GM23338 (cell line): ENCODE measurements around the gene EIF3B. TPM values are rescaled to one million over a fixed set of nuclear protein-coding genes. Genes with fewer than 3 reads are reported as not detected.

ENCODE experiments used
- ATAC-seq: fragments of 200-7000 bp; cut with Tn5 transposase; 3 replicates; pipeline ENCODE4 v1.9.1; 2020
- DNase-seq: peaks from one replicate; pipeline ENCODE4 v3.0.0-alpha.2; 2015; ENCODE audit warnings: low spot score
- H2AFZ ChIP-seq: fragments of 200-600 bp; sonication (generic); 2 replicates; pipeline ENCODE4 v1.8.0; 2016; ENCODE audit warnings: antibody characterized with exemption, mild to moderate bottlenecking, moderate library complexity
- H3F3A ChIP-seq: fragments of 200-600 bp; sonication (generic); replicated peaks from 2 replicates; pipeline ENCODE4 v1.8.0; 2017; ENCODE audit warnings: antibody characterized with exemption, mixed run types, low read depth
- H3K27ac ChIP-seq: fragments of 200-600 bp; sonication (generic); 2 replicates; pipeline ENCODE4 v1.6.1; 2016; ENCODE audit warnings: low read depth
- H3K27me3 ChIP-seq: fragments of 200-600 bp; sonication (generic); 2 replicates; pipeline ENCODE4 v1.8.0; 2016; ENCODE audit warnings: mild to moderate bottlenecking, mixed run types, moderate library complexity; ENCODE audit not compliant: insufficient read depth
- H3K36me3 ChIP-seq: fragments of 200-600 bp; sonication (generic); 2 replicates; pipeline ENCODE4 v1.8.0; 2016; ENCODE audit warnings: mild to moderate bottlenecking; ENCODE audit not compliant: insufficient read depth
- H3K4me1 ChIP-seq: fragments of 200-600 bp; sonication (generic); 2 replicates; pipeline ENCODE4 v1.8.0; 2016; ENCODE audit warnings: mild to moderate bottlenecking, moderate library complexity; ENCODE audit not compliant: insufficient read depth
- H3K4me2 ChIP-seq: fragments of 200-600 bp; sonication (generic); 2 replicates; pipeline ENCODE4 v1.7.1; 2017; ENCODE audit warnings: mixed run types
- H3K4me3 ChIP-seq: fragments of 200-600 bp; sonication (generic); 2 replicates; pipeline ENCODE4 v1.6.1; 2016; ENCODE audit warnings: mixed run types
- H3K79me2 ChIP-seq: fragments of 200-600 bp; sonication (generic); replicated peaks from 2 replicates; pipeline ENCODE4 v1.8.0; 2017; ENCODE audit warnings: mild to moderate bottlenecking; ENCODE audit not compliant: insufficient read depth
- H3K9me2 ChIP-seq: fragments of 200-600 bp; sonication (generic); 2 replicates; pipeline ENCODE4 v1.8.0; 2017; ENCODE audit not compliant: insufficient read depth
- H4K20me1 ChIP-seq: fragments of 200-600 bp; sonication (generic); replicated peaks from 2 replicates; pipeline ENCODE4 v1.8.0; 2017; ENCODE audit warnings: mild to moderate bottlenecking; ENCODE audit not compliant: insufficient read depth
- H3K27ac Mint-ChIP-seq: 2 replicates; pipeline ENCODE4 v1.8.0; 2020; ENCODE audit warnings: inconsistent platforms, mild to moderate bottlenecking, moderate library complexity, mixed read lengths
- H3K27me3 Mint-ChIP-seq: 3 replicates; pipeline ENCODE4 v1.8.0; 2022; ENCODE audit warnings: low read depth, mild to moderate bottlenecking, moderate library complexity, mixed read lengths, inconsistent platforms; ENCODE audit not compliant: insufficient read depth, poor library complexity
- H3K36me3 Mint-ChIP-seq: 3 replicates; pipeline ENCODE4 v1.8.0; 2021; ENCODE audit warnings: low read depth, mild to moderate bottlenecking, inconsistent platforms, moderate library complexity, mixed read lengths
- H3K4me1 Mint-ChIP-seq: 3 replicates; pipeline ENCODE4 v1.8.0; 2020; ENCODE audit warnings: mild to moderate bottlenecking, inconsistent platforms, mixed read lengths
- H3K4me3 Mint-ChIP-seq: 3 replicates; pipeline ENCODE4 v1.8.0; 2021; ENCODE audit warnings: moderate library complexity, mild to moderate bottlenecking, inconsistent platforms, mixed read lengths
- H3K9me3 Mint-ChIP-seq: 3 replicates; pipeline ENCODE4 v1.8.0; 2020; ENCODE audit warnings: moderate library complexity, mild to moderate bottlenecking, inconsistent platforms, mixed read lengths
- CREB1 ChIP-seq: fragments of 250-450 bp; sonication (Bioruptor Pico); IDR thresholded peaks from 2 replicates; pipeline ENCODE4 v1.5.0; 2020; ENCODE audit warnings: low read depth, mild to moderate bottlenecking, moderate library complexity
- CTCF ChIP-seq, 2 experiments: fragments of 200-600 bp in 1 of 2; sonication (generic) in 1 of 2; conservative IDR thresholded peaks; 2 replicates each; pipeline versions ENCODE4 v1.5.1 to v1.6.1; 2016 to 2017; ENCODE audit warnings: antibody characterized with exemption in 2 of 2, low read depth in 2 of 2, mild to moderate bottlenecking in 2 of 2, moderate library complexity in 1 of 2
- NANOG ChIP-seq: IDR thresholded peaks from 2 replicates; pipeline ENCODE4 v1.6.1; 2016; ENCODE audit warnings: antibody characterized with exemption, borderline replicate concordance
- POLR2AphosphoS5 ChIP-seq: IDR thresholded peaks from 2 replicates; pipeline ENCODE4 v1.6.1; 2016; ENCODE audit warnings: antibody characterized with exemption, low read depth
- REST ChIP-seq: IDR thresholded peaks from one replicate; pipeline ENCODE4 v1.6.1; 2018; ENCODE audit warnings: antibody characterized with exemption; ENCODE audit not compliant: unreplicated experiment
- STAT1 ChIP-seq: IDR thresholded peaks from one replicate; pipeline ENCODE4 v1.6.1; 2016; ENCODE audit warnings: antibody characterized with exemption; ENCODE audit not compliant: unreplicated experiment
- ZNF114 ChIP-seq: fragments of 250-450 bp; sonication (Bioruptor Pico); IDR thresholded peaks from 2 replicates; pipeline ENCODE4 v1.5.0; 2020; ENCODE audit warnings: mild to moderate bottlenecking, moderate library complexity
- ZNF331 ChIP-seq: fragments of 250-450 bp; sonication (Bioruptor Pico); IDR thresholded peaks from 2 replicates; pipeline ENCODE4 v1.5.0; 2020; ENCODE audit warnings: low read depth, mild to moderate bottlenecking, moderate library complexity
- ZNF462 ChIP-seq: fragments of 250-450 bp; sonication (Bioruptor Pico); IDR thresholded peaks from 2 replicates; pipeline ENCODE4 v1.5.0; 2020; ENCODE audit warnings: mild to moderate bottlenecking, moderate library complexity
- polyA plus RNA-seq: library from polyadenylated mRNA; unstranded; fragments of >200 nt; fragmentation: Nextera tagmentation; extraction: Ambion mirVana; gene quantifications from 2 replicates; pipeline ENCODE4 v1.2.1, GENCODE V29; 2016
- total RNA-seq: library from RNA; depleted of rRNA; stranded (reverse); fragments of >200 nt; shearing (Covaris generic); gene quantifications from 2 replicates; pipeline ENCODE4 v1.2.3, GENCODE V29; 2014

The EIF3B gene
- total and polyA plus RNA-seq, 2 experiments from 2014 or later, result 106 to 355 TPM

GRCh38 chr7:2315787-2316186 lies 38.8 kb upstream of the EIF3B start:
- TF ChIP-seq REST (no peak), POLR2AphosphoS5 (no peak), STAT1 (no peak), NANOG (no peak), CREB1 (no peak), ZNF331 (no peak), CTCF (conservative IDR thresholded peaks at IDR 0.05; ENCODE audit: low read depth in 2 of 2) (no peak), ZNF114 (CRISPR knock-in tag) (no peak)
- ATAC-seq, result no peak
- H3K9me3 Mint-ChIP-seq, result 0 out of 3 replicates have a peak, but pooled peaks cover 3% of the 10 kb centered on the region
- Histone ChIP-seq H3K4me3 (no peak overlapping the region), H3K27me3 (no peaks in the 10 kb centered on the region), H3K36me3 (no peaks in the 10 kb centered on the region), H4K20me1 (no peaks in the 10 kb centered on the region), H3K79me2 (peaks cover 28% of the 10 kb centered on the region), H2AFZ (no peak overlapping the region), H3K4me1 (no peaks in the 10 kb centered on the region; the same call in 1 of the 2 replicates), H3K9me2 (no peaks in the 10 kb centered on the region), H3K27ac (no peak overlapping the region), H3F3A (0 out of 2 replicates have a peak, but pooled peaks cover 8% of the 10 kb centered on the region), H3K4me2 (no peak overlapping the region)
- H3K4me1 Mint-ChIP-seq, result peaks cover 7% of the 10 kb centered on the region
- no peak for DNase-seq
- peaks cover 8% of the 10 kb centered on the region for H3K27me3 Mint-ChIP-seq
- no peak overlapping the region for H3K4me3 Mint-ChIP-seq
- H3K36me3 Mint-ChIP-seq, result no peaks in the 10 kb centered on the region
- H3K27ac Mint-ChIP-seq, result no peak overlapping the region

GRCh38 chr7:2316578-2316977 lies 38.0 kb upstream of the EIF3B start:
- ATAC-seq (no peak), DNase-seq (no peak)
- no peaks in the 10 kb centered on the region for H3K27me3 ChIP-seq
- no peak overlapping the region for H3K4me3 ChIP-seq
- no peak overlapping the region for H3K27ac ChIP-seq
- Mint-ChIP-seq H3K27me3 (peaks cover 8% of the 10 kb centered on the region), H3K4me3 (no peak overlapping the region), H3K4me1 (peaks cover 7% of the 10 kb centered on the region), H3K9me3 (0 out of 3 replicates have a peak, but pooled peaks cover 3% of the 10 kb centered on the region), H3K27ac (no peak overlapping the region), H3K36me3 (no peaks in the 10 kb centered on the region)
- 0 out of 2 replicates have a peak, but pooled peaks cover 8% of the 10 kb centered on the region for H3F3A ChIP-seq
- H3K9me2 ChIP-seq, result no peaks in the 10 kb centered on the region
- H3K4me2 ChIP-seq, result no peak overlapping the region
- peaks cover 22% of the 10 kb centered on the region for H3K79me2 ChIP-seq
- H2AFZ ChIP-seq, result no peak overlapping the region
- H4K20me1 ChIP-seq, result no peaks in the 10 kb centered on the region
- no peaks in the 10 kb centered on the region for H3K36me3 ChIP-seq
- H3K4me1 ChIP-seq, result peaks cover 3% of the 10 kb centered on the region; the same call in 1 of the 2 replicates
- TF ChIP-seq POLR2AphosphoS5 (no peak), ZNF462 (CRISPR knock-in tag) (no peak)
